M059J (cell line): ENCODE results near the gene XYLT1. TPM values are rescaled to one million over a fixed set of nuclear protein-coding genes. Genes with fewer than 3 reads are reported as not detected.
A peak's percentile ranks its signal among the peaks of the same experiment; 100 is the strongest.

Source experiments
- DNase-seq: peaks from one replicate; pipeline ENCODE4 v3.0.0-alpha.2; 2012; ENCODE audit warnings: low read depth
- total RNA-seq: library from RNA; depleted of rRNA; stranded (reverse); fragments of >200 nt; shearing (Covaris generic); gene quantifications from 2 replicates; pipeline ENCODE4 v1.2.3, GENCODE V29; 2014

XYLT1 gene
- total RNA-seq, 1 experiment from 2014 or later, result 10.3 TPM

DNA sequence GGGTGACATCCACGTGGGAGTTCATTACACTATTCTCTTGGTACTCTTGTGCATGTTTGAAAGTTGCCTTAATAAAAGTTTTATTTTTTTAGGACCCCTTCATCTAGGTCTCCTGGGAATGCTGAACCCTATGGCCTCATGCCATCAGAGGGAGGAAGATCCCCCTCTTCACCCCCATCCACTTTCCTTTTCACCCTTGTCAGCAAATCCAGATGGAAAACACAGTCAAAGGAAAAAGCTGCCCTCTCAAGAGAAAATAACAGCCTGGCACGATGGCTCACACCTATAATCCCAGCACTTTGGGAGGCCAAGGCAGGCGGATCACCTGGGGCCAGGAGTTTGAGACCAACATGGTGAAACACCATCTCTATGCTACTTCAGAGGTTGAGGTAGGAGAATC is 274.2 kb downstream of the XYLT1 start:
- no peak for DNase-seq

DNA sequence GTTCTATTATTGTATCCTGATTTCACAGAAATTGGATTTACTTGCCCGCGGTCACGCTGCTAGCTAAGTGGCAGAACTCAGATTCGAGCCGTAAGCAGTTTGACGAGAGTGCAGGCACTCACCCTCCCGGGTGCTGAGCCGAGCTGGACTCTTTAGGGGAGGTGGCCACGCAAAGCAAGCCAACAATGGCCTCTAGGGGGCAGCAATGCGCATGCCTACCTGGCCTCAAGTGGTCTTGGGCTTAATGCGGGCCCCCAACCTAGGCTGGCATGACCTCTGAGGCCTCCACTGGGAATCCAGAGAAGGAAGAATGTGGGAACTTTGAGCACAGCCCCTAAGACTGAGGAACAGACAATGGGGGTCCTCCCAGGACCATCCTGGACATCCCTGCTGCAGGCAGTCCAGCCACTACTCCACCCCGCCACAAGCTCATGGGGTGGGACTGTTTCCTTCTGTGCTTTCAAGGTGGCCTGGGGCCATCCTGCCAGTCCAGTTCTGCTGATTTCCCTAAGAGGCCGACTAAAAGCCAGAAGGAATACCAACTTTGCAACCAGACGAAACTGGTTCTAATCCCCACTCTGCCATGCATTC is 276.5 kb downstream of the XYLT1 start:
- no peak for DNase-seq

DNA sequence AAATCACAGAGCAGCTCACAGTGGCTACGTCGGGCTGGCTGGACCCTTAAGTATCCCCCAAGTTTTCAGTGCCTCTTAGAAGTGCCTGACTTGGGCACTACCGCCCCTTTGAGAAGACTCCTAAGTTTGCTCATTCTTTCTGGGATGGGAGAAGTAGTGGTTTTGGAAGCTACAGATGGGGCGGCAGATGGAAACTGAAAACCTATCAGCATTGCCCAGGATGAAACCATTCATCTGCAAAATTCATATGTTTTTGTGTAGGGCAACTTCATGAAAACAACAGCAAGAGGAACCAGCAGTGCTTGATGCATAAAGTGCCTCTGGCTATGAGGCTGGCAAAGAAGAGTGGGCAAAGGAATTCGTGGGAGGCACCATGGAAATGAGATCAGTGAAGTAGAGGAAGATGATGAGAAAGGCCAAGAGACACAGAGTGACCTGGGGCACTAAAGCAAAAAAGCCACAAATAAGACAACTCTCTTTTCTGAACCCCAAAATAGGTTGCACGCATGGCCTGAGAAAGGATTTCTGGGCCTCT is 277.1 kb downstream of the XYLT1 start:
- no peak for DNase-seq

DNA sequence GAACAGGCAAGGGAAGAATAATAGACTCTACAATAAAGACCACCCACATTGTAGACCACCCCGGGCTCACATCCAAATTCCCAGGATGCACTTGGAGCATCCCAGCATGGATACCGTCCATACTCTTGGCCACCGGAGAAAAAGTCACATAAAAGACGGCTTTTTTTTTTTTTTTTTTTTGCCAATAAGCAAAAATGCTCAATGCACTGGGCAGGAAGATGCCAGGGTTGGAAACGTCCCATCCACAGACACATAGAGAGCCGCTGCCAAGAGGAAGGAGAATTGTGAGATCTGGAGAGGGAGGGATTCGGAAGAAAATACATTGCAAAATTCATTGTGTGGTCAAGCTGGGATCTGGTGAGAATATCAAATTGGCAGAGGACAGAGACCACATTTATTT is 286.7 kb downstream of the XYLT1 start:
- DNase-seq, result no peak

DNA sequence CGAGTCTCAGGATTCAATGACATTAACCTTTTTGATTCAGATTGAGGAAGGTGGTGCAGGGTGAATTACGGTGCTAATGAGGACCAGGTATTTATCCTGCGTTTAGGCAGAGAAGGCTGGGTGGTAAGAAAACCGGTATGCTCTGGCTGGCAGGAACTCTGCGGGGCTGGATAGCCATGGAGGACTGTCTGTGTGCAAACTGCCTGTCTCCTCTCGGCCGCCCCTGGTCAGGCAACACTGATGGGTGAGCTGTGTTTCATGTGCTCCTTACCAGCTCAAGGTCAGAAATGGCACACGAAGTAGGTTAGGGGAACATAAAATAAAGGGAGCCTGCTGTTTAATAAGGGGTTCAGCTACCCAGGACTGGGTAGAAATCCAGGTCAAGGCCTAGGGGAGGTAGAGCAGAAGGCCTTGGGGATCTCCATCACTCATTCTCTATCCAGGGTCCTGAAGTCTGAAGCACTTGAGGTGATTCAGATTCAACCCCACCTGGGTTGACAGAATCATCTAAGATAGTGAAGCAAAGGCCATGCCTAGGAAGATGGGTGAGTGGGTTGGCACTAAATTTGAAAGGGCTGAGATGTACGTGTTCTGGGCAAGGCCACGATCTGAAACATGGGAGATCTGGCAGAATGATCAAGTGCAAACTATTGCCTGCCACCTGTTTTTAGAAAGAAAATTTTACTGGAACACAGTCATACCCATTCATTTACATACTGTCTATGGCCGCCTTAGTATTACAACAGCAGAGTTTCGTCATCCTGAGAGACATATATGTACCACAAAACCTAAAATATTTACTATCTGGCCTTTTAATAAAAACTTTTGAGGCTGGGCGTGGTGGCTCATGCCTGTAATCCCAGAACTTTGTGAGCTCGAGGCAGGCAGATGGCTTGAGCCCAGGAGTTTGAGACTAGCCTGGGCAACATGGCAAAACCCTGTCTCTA is 292.5 kb downstream of the XYLT1 start:
- DNase-seq, result peak; percentile 20

DNA sequence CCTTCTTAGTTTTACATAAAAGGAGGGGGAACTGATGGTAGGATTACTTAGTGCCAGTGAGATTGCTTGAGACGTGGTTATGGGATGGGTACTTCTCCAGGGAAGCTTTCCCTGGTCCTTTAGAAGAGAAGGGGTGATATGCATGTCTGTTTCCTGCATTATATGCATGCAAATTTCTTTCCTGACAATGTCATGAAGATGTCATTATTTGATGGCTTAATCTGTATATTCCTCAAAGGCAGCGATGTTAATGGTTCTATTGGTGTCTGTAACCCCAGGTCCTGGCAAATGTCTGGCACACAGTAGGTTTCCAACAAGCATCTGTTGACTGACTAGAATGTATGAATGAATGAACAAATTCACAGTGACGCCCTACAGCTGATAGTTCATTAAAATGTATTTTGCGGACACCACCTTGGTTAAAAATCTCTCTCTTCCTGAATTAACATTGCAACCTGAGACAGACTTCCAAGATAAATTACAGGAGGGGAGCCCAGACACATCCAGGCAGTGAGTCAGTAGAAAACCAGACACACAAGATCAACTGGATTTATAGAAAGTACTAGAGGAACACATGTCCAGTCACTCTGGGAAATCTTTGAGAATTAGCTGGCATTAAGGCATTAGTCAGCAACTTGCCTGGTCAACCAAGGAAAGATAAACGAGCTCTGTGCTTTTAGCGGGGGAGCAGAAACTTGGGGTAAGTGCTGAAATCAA is 293.4 kb downstream of the XYLT1 start:
- peak; percentile 29 for DNase-seq

GRCh38 chr16:17176199-17176598 is 294.6 kb downstream of the XYLT1 start:
- DNase-seq, result no peak

DNA sequence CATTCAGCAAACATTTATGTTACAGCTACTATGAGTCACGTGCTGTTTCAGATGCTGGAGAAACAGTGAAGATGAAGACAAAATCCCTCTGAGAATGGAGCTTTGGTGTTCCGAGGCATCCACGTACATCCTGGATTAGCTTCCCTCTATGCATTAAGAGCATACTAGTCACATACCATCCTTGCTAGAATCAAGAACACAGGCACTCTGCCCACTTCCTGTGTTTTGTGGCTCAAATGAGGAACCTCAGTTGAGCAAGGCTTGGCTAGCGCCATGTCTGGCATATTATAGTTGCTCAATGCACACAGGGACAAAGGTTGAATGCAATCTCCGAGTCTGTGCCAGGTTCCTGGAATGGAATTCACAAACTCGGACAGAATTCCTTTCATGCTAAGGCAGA is 297.5 kb downstream of the XYLT1 start:
- DNase-seq, result no peak

GRCh38 chr16:17171250-17172143 is 299.3 kb downstream of the XYLT1 start:
- DNase-seq, result no peak

- DNase-seq, result no peak
Measured at GRCh38 chr16:17170435-17170834, 300.3 kb downstream of the XYLT1 start.

DNA sequence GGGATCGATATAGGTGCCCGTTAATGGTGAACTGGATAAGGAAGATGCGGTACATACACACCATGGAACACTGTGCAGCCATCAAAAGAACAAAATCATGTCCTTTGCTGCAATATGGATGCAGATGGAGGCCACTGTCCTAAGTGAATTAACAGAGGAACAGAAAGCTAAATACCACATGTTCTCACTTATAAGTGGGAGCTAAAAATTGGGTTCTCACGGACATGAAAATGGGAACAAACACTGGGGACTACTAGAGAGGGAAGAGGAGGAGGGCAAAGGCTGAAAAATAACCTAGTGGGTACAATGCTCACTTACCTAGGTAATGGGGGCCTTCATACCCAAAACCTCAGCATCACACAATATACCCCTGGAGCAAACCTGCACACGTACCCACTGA is 302.6 kb downstream of the XYLT1 start:
- DNase-seq, result no peak

DNA sequence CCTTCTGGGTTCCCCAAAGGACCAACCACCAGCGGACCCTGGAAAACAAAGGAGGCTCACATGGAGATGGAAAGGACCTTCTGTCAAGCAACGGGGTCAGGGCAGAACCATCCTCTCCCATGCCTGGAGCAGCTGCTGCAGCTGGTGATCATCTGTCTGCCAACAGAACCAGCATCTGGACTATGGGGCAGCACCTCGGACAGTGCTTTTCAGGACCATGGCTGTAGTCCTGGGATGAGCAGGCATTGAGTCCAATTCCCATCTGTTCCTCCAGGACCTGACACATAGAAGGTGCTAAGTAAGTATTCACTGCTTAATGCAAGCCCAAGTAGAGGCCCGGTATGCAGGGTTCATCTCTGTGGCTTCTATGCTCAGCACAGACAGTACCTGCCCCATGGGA is 304.7 kb downstream of the XYLT1 start:
- DNase-seq, result peak; percentile 15

DNA sequence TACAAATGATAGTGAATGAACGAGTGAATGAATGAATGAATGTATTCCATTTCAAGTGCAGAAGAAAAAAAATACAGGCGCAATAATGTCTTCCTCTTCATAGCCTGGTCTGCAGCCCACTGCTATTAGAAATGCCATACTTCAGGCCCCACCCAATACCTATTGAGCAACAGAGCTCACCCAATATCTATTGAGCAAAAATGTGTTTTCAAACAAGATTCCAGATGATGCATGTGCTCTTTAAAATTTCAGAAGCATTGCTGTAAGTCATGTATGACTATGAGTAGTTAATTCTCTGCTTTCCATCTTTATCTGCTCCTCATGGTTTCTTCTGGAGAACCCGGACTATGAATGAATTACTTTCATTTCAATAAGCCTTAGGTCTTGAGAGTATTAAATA is 308.2 kb downstream of the XYLT1 start:
- no peak for DNase-seq

DNA sequence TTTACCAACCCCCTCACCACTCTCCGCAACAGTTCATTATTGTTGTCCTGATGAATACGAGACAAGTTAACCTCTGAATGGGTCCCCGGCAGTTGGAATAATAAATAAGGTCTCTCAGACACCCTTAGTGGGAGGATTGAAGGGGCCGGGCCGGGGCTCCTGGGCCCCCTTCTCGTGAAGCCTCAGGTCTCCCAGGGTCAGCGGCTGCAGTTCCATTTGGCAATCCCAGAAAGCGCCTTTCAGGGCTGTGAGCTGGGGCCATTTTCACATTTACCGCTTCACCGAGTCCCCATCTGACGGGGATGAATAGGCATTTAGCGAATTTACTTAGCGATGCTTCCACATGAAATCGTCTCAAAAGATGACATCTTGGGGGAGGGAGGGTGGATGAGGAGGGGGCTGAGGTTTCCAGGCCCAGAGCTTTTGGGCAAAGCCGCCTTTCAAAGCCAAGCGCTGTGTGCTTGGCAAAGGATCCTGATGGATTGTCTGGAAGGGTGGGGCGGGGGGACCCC is 309.8 kb downstream of the XYLT1 start:
- peak; percentile 14 for DNase-seq

DNA sequence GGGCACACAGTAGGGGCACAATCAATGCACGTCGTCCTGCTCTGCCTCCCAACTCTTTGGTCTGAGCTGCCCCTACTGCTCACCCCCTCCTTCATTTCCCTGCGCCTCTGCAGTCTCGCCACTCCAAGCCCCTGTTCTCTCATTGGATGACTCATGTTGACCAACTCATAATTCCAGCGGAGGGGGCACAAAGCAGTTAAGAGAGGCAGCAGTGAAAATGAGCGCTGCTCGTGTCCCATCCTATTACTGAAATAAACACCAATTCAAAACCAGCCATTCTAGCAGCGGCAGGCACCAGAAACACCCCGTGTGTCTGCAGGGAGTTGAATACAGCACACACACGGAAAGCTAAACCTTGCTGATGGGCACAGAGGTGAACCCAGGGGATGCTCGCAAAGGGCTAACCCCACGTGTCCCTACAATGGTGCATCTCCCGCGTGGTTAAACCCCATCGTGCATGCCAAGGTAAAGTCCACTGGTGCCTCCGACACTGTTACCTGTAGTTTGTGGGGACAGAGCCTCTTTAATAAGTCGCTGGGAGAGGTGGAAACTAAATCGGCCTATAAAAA is 310.4 kb downstream of the XYLT1 start:
- DNase-seq, result peak; percentile 72

DNA sequence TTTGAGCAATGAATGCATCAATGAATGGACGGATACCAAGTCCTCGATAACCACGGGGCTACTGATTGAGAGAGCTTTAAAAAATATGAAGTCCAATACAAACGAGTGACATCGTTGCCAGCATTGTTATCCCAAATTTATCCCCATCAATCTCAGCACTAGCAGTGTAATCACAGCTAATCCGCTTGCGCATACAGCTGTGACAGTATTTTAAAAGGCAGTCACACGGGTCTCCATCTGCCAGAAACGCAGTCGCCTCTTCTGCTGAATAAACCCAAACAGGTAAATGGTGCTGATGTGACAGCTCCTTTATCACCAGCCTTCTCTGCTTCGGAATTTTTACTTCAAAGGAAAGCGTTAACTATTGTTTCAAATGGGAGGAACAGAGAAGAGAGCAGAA is 311.1 kb downstream of the XYLT1 start:
- no peak for DNase-seq

GRCh38 chr16:17155936-17156335 is 314.8 kb downstream of the XYLT1 start:
- no peak for DNase-seq

DNA sequence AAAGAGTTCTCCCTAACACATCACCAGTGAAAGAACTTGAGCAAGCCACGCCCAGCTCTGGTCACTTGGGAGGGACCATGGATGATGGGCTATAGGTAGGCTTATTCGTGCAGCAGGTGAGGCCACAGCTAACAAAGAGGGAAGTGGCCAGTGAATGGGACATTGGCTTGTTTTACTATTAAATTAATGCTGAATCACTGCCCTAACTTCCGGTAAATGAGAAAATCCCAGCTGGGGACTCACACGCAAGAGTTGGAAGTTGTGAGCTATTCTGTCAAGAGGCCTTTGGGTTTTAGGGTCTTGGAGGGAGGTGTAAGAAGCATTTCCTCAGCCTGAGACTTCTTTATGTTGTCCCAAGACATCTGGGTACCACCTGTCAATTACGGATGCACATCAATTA is 315.3 kb downstream of the XYLT1 start:
- DNase-seq, result peak; percentile 7

- DNase-seq, result no peak
Measured at GRCh38 chr16:17154981-17155380, 315.8 kb downstream of the XYLT1 start.

- no peak for DNase-seq
Measured at GRCh38 chr16:17152311-17152710, 318.4 kb downstream of the XYLT1 start.

DNA sequence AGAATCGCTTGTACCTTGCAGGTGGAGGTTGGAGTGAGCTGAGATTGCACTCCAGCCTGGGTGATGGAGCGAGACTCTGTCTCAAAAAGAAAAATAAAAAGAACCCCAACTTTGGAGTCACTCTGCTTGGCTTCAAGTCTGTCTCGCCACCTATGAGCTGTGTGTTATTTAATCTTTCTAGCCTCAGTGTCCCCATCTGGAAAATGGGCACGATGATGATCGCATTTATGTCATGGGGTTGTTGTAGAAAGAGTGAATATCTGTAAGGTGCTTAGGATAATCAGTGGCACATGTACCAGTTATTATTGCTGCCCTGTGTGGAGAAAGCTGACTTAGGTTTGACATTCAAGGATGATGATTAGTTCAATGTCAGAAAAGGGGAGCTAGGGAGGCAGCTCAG is 319.4 kb downstream of the XYLT1 start:
- no peak for DNase-seq
